HEK293 (cell line): ENCODE measurements around the gene LRBA.

ENCODE experiments used
- SCRT2 ChIP-seq: fragments of 450-650 bp; formaldehyde crosslinking; IDR thresholded peaks from 2 replicates; pipeline ENCODE4 v1.5.1; 2016; ENCODE audit warnings: missing biosample characterization, missing genetic modification characterization
- ZFP37 ChIP-seq: fragments of 450-650 bp; formaldehyde crosslinking; IDR thresholded peaks from 2 replicates; pipeline ENCODE4 v1.5.1; 2016; ENCODE audit warnings: missing biosample characterization, missing genetic modification characterization
- ZNF132 ChIP-seq: fragments of 450-650 bp; formaldehyde crosslinking; IDR thresholded peaks from 2 replicates; pipeline ENCODE4 v1.5.1; 2017; ENCODE audit warnings: missing biosample characterization, missing genetic modification characterization, borderline replicate concordance
- ZNF239 ChIP-seq: fragments of 450-650 bp; formaldehyde crosslinking; IDR thresholded peaks from 2 replicates; pipeline ENCODE4 v1.5.1; 2016; ENCODE audit warnings: missing biosample characterization, missing genetic modification characterization
- TF ChIP-seq, protein P1 (sequence below): fragments of 450-650 bp; formaldehyde crosslinking; IDR thresholded peaks from 2 replicates; pipeline ENCODE4 v1.5.1; 2016; ENCODE audit warnings: missing biosample characterization, missing genetic modification characterization
- TF ChIP-seq, protein P2 (sequence below): fragments of 450-650 bp; formaldehyde crosslinking; IDR thresholded peaks from 2 replicates; pipeline ENCODE4 v1.5.1; 2017; ENCODE audit warnings: missing biosample characterization, missing genetic modification characterization
- TF ChIP-seq, protein P3 (sequence below): fragments of 450-650 bp; IDR thresholded peaks from 2 replicates; pipeline ENCODE4 v1.5.1; 2018; ENCODE audit warnings: missing biosample characterization, missing genetic modification characterization

DNA sequence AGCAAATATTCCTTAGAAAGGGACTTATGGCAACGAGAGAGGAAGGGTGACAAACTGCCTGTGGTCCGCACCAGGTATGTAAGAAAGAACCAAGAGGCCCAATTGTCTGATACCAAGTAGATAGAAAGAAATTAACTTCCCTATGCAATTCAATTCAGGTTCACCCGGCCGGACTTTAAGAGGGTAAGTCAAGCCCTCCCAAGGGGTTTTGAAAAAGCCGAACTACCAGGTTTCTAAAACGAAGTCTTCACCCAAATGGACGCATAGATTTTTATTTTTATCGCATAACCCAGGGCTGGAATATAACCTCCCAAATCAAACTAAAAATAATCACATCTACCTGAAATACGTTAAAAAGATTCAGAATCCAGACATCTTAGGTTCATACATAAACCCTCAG, 434.8 kb downstream of the LRBA start:
- TF ChIP-seq, protein P1, sequence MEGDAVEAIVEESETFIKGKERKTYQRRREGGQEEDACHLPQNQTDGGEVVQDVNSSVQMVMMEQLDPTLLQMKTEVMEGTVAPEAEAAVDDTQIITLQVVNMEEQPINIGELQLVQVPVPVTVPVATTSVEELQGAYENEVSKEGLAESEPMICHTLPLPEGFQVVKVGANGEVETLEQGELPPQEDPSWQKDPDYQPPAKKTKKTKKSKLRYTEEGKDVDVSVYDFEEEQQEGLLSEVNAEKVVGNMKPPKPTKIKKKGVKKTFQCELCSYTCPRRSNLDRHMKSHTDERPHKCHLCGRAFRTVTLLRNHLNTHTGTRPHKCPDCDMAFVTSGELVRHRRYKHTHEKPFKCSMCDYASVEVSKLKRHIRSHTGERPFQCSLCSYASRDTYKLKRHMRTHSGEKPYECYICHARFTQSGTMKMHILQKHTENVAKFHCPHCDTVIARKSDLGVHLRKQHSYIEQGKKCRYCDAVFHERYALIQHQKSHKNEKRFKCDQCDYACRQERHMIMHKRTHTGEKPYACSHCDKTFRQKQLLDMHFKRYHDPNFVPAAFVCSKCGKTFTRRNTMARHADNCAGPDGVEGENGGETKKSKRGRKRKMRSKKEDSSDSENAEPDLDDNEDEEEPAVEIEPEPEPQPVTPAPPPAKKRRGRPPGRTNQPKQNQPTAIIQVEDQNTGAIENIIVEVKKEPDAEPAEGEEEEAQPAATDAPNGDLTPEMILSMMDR: no peak
- TF ChIP-seq, protein P2, sequence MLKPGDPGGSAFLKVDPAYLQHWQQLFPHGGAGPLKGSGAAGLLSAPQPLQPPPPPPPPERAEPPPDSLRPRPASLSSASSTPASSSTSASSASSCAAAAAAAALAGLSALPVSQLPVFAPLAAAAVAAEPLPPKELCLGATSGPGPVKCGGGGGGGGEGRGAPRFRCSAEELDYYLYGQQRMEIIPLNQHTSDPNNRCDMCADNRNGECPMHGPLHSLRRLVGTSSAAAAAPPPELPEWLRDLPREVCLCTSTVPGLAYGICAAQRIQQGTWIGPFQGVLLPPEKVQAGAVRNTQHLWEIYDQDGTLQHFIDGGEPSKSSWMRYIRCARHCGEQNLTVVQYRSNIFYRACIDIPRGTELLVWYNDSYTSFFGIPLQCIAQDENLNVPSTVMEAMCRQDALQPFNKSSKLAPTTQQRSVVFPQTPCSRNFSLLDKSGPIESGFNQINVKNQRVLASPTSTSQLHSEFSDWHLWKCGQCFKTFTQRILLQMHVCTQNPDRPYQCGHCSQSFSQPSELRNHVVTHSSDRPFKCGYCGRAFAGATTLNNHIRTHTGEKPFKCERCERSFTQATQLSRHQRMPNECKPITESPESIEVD (tag by site-specific recombination): no peak
- TF ChIP-seq SCRT2 (tag by site-specific recombination): no peak
- no peak for TF ChIP-seq ZNF239 (tag by site-specific recombination)
- TF ChIP-seq, protein P3, sequence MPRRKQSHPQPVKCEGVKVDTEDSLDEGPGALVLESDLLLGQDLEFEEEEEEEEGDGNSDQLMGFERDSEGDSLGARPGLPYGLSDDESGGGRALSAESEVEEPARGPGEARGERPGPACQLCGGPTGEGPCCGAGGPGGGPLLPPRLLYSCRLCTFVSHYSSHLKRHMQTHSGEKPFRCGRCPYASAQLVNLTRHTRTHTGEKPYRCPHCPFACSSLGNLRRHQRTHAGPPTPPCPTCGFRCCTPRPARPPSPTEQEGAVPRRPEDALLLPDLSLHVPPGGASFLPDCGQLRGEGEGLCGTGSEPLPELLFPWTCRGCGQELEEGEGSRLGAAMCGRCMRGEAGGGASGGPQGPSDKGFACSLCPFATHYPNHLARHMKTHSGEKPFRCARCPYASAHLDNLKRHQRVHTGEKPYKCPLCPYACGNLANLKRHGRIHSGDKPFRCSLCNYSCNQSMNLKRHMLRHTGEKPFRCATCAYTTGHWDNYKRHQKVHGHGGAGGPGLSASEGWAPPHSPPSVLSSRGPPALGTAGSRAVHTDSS (tag by site-specific recombination): no peak
- no peak for TF ChIP-seq ZNF132
- TF ChIP-seq ZFP37 (tag by site-specific recombination): no peak
